ENCODE measurements around the gene STIP1. TPM values are rescaled to one million over a fixed set of nuclear protein-coding genes. Genes with fewer than 3 reads are reported as not detected.

The STIP1 gene
- total and polyA plus RNA-seq, 2 of the 8 experiments (the other 6 are each of a cell fraction or from before 2014, with no cell fraction given): 140 to 329 TPM

DNA sequence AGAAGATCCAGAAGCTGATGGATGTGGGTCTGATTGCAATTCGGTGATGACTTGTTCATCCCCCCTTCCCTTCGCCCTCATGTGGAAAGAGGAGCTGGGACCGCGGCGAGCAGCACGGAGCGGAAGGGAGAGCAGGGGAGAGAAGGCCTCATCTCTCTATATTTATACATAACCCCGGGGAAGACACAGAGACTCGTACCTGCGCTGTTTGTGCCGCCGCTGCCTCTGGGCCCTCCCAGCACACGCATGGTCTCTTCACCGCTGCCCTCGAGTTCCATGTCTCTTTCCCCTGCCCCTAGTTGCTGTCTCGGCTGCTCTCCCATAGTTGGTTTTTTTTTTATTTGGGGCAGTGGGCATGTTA, 18.1 kb downstream of the STIP1 start:
- WGBS, 2 experiments (ENCODE audit: extremely low coverage in 1 of 2, insufficient coverage in 1 of 2, insufficient read length in 1 of 2, insufficient replicate concordance in 2 of 2, low coverage in 1 of 2, low lambda C conversion rate in 2 of 2, missing lambda C conversion rate in 1 of 2): 94% methylated on average over 16 of the region's 16 CpGs; no CpG with 5 or more reads in 1 of the 2 experiments
- CTCF ChIA-PET (ENCODE audit: partially characterized antibody): interaction anchor here (1.0 to 7.4 kb wide), 27 partner anchors 8 to 209 kb away, joined by 3 to 68 read pairs (median 7); partner anchors contain the start of genes DNAJC4, ESRRA, NUDT22 and PLCB3
- Histone ChIP-seq H2BK12ac (ENCODE audit: low read depth, low read length) (no peak overlapping the region), H4K5ac (ENCODE audit: insufficient read length, low read depth, low read length) (no peak overlapping the region), H2BK20ac (ENCODE audit: low read length) (no peak overlapping the region), H2BK5ac (ENCODE audit: low read depth, low read length) (no peak overlapping the region), H4K20me1 (replicated peaks in 1 of 2; ENCODE audit: control insufficient read depth in 1 of 2, insufficient read depth in 2 of 2, low read length in 2 of 2) (peaks cover 5 to 21% of the 10 kb centered on the region in 2 experiments), H3K18ac (ENCODE audit: extremely low read depth, low read length) (no peak overlapping the region), H3K4me2 (ENCODE audit: insufficient read depth in 1 of 2, low read depth in 2 of 2, low read length in 2 of 2) (no peak overlapping the region), H4K8ac (ENCODE audit: extremely low read depth, insufficient read depth, low read length) (no peak overlapping the region), H3K23me2 (ENCODE audit: low read depth, low read length) (no peaks in the 10 kb centered on the region; the same call in 1 of the 2 replicates), H3K4ac (replicated peaks; ENCODE audit: insufficient read length, low read depth, low read length) (no peak overlapping the region), H3K14ac (ENCODE audit: insufficient read length) (no peak overlapping the region), H3K23ac (ENCODE audit: insufficient read length) (no peak overlapping the region), H2BK120ac (replicated peaks; ENCODE audit: low read depth, low read length) (no peak overlapping the region), H3K4me3 (ENCODE audit: extremely low read depth in 1 of 4, insufficient read depth in 2 of 4, low read depth in 3 of 4, low read length in 4 of 4) (no peak overlapping the region), H3K9me3 (ENCODE audit: insufficient read depth in 2 of 2, low read depth in 1 of 2, low read length in 1 of 2) (no peaks in the 10 kb centered on the region), H3K79me1 (ENCODE audit: low read depth, low read length) (no peaks in the 10 kb centered on the region), H4K91ac (replicated peaks; ENCODE audit: insufficient read length, low read length) (no peak overlapping the region), H3K9ac (replicated peaks in 1 of 4; ENCODE audit: extremely low read depth in 1 of 4, low read depth in 3 of 4, low read length in 3 of 4) (no peak overlapping the region), H2AFZ (ENCODE audit: low read length) (no peak overlapping the region), H3K27ac (ENCODE audit: low read depth, low read length) (no peak overlapping the region), H3K4me1 (replicated peaks in 1 of 4; ENCODE audit: control insufficient read depth in 3 of 4, insufficient read depth in 4 of 4, low read length in 3 of 4) (peaks cover 0 to 5% (median 0%) of the 10 kb centered on the region in 4 experiments; a peak in 3 of 7 replicates), H2AK5ac (ENCODE audit: low read depth, low read length) (no peak overlapping the region), H3K79me2 (ENCODE audit: control insufficient read depth in 1 of 2, insufficient read depth in 2 of 2, low read length in 2 of 2) (no peaks in the 10 kb centered on the region), H3K56ac (replicated peaks; ENCODE audit: insufficient read length, low read depth, low read length) (no peak overlapping the region), H3K27me3 (replicated peaks in 1 of 4; ENCODE audit: control insufficient read depth in 3 of 4, extremely low read depth in 1 of 4, insufficient read depth in 3 of 4, low read length in 3 of 4) (no peaks in the 10 kb centered on the region; a peak in 1 of 7 replicates), H3K36me3 (ENCODE audit: control insufficient read depth in 2 of 4, insufficient read depth in 4 of 4, low read length in 3 of 4) (peaks cover 41 to 67% (median 54%) of the 10 kb centered on the region in 4 experiments), H2BK15ac (ENCODE audit: low read length) (no peak overlapping the region)
- FAIRE-seq (no peak), DNase-seq (ENCODE audit: low read depth in 1 of 2, low spot score in 2 of 2) (no peak)
- no peak for TF ChIP-seq RAD21 (IDR thresholded peaks at IDR 0.05 in 1 of 2, conservative IDR thresholded peaks at IDR 0.05 in 1 of 2; ENCODE audit: low read depth in 2 of 2, low read length in 2 of 2)
- POLR2A ChIA-PET (ENCODE audit: partially characterized antibody): interaction anchor here (0.7 to 18.4 kb wide), 8 partner anchors 15 to 100 kb away, joined by 3 to 253 read pairs (median 23); partner anchors contain the start of genes MACROD1, NUDT22, PPP1R14B and STIP1

Measured in H1 (cell line).